Fibroblast of skin of back (primary cell): Measurements from ENCODE around the gene RTF1.

Experiments
- DNase-seq: peaks from one replicate; pipeline ENCODE4 v3.0.0-alpha.2; 2013

RTF1 gene

GRCh38 chr15:41506796-41507341 is 90.0 kb downstream of the RTF1 start:
- no peak for DNase-seq

DNA sequence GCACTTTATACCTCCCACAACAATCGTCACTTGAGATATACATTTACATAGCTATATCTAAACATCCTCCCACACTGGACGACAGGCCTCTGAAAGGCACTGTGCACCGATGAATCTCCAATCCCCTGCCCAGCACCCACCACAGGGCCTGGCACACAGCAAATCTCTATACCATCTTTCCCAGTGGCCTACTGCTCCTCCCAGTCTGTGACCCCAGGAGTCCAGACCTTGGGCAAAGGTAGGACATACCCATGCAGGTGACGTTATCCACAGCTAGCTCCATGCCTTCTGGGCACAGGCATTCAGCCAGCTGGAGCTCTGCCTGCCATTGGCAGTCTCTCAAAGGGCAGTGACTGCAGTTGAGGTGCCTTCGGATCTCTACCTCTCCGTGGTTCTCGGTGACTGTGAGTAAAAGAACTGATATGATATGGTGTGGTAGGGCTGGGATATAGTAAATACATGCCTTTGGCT is 91.0 kb downstream of the RTF1 start:
- DNase-seq, result no peak

DNA sequence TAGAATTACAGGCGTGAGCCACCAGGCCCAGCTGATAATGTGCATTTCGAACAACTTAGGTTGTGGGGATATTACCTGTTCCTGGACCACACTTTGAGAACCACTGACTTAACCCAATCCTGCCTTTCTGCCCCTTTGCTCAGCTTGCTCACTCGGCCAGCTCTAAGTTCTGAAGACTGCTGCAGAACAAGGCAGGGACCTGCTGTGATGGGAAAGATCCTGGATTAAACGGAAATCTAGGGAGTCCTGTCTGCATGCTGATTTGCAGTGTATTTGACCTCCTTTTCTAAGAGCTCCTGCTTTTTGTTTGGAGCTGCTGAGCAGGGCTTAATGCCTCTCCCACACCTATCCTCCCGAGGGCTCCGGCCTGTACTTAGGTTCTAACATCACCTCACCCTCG is 93.8 kb downstream of the RTF1 start:
- no peak for DNase-seq

- DNase-seq, result no peak
These were observed 94.5 kb downstream of the RTF1 start for GRCh38 chr15:41511331-41511898.

DNA sequence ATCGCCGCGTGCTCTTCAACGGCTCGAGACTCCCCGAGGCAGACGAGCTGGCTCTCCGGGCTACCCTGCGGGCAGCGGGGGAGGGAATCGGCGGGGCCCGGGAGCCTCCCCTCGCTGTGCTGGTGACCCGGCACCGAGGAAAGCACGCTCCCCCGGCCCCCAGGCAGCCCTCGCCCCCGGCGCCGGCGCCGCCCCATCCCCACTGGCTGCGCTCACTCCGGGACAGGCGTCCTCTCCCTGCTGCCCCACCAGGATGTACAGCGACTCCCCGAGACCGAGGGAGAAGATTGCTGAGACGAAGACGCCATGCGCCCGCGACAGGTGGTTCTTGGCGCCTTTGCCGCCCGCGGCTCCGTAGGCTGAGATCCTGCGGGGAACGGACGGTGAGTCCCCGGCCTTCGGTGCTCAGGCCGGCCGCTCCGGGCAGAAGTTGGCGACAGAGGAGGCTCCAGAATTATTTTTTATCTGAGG is 95.0 kb downstream of the RTF1 start:
- DNase-seq, result no peak

DNA sequence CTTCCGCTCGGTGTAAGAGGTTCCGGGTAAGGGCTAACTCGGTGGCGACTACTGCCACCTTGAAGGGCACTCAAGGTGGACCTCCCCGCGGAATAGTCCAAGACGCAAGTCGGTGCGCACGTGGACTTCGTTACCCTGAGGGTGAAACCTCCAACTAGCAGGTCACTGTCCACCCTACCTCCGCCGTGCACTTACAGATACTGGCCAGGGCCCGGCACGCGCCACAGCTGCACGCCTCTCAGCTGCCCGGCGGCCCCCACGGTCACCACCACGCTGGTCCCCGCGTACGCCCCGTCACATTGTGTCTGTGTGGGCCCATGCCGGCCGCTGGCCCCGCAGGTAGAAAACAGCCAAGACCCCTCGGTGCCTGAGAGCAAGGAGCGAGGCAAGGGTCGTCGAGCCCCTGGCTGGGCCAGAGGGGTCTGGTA is 95.6 kb downstream of the RTF1 start:
- DNase-seq, result no peak

DNA sequence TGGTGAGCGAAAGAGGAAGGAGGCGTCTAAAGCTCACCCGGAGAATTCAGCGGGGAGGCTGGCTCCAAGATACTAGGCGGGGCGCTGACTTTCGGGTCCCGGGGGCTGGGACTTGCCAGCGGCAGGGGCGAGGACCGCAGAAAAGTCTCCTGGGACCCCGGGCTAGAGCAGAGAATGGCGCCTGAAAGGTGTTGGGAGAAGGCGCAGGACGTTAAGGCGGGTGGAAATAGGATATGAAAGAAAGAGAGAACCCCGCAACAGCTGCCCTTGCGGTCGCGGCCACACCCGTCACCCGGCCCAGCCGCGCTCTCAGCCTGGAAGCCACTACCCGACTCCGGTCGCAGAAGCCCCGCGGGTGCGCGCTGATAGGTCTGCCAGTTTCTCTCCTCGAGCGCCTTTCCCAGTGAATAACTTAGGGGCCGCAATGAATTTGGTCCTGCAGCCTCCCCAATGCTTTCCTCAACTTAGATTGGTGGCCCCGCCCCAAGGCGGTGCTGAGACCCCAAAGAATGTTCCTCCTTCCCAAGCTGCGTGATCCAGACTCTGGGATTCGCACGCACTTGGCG is 96.1 kb downstream of the RTF1 start:
- DNase-seq, result peak; percentile 14

DNA sequence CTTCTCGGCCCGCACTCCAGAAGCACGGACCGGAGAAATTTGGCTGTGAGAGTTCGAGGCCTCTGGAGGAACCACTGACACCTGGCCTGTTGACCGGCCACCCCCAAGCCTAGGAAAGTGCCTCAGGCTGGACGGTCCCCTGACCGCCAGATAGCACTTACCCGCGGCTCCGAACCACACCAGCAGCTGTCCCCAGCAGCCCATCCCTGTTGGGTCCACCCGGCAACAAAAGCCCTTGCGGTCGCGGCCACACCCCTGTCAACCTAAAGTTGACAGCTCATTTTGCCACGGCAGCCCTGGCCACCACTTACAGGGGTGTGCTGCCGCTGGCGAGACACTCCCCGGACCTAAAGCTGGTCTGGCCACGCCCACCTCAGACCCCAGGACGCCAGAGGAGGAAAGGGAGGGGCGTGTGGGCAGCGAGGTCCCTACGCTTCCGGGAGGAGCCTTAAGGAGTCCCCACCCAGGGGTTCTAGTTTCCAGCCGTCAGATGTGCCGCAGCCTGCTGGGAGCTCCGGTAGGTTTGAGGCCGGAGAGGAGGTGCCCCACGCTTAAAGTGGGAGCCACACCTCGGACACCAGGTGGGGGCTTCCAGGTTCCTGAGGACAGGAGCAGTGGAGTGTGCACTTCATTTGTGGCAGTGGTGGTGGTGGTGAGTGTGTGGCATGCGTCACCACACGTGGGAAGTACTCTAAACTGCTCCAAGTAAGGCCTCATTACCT is 96.8 kb downstream of the RTF1 start, which contains the start of gene LTK:
LTK (minus strand) TSS at position 322 of the 722 bp plus-strand sequence; CDS start at position 204, 118 bp downstream.
- DNase-seq, result peak; percentile 14

GRCh38 chr15:41517895-41518449 is 101.1 kb downstream of the RTF1 start:
- no peak for DNase-seq

- DNase-seq, result no peak
These were observed 103.7 kb downstream of the RTF1 start for GRCh38 chr15:41520636-41521035.

- DNase-seq, result no peak
These were observed 104.7 kb downstream of the RTF1 start for GRCh38 chr15:41521614-41522013.

DNA sequence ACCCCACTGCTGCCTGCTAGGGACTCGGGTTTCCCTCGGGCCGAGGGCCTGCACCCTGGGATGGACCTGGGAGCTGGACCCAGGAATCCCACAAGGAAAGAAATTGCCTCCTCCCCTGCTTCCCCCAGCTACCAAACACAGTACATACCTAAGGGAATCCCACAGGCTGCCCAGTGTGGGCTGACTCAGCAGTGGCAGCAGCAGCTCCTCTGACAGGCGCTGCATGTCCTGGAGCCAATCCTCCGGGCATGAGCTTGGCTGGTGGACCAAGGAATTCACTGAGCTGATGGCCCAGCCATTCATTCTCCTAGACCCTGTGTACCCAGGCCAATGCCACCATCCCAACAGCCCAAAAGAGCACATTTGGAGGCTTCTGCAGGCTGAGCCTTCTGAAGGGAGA is 106.2 kb downstream of the RTF1 start:
- no peak for DNase-seq

- DNase-seq, result no peak
These were observed 113.6 kb downstream of the RTF1 start for GRCh38 chr15:41530363-41530956.
